ENCODE measurements around the gene PHACTR1. TPM values are rescaled to one million over a fixed set of nuclear protein-coding genes. Genes with fewer than 3 reads are reported as not detected.

Gene PHACTR1
- total and polyA plus RNA-seq, 12 donors: 0.77 to 16.0 (median 3.5) TPM

- H3K36me3 ChIP-seq (replicated peaks in 1 of 2): no peaks in the 10 kb centered on the region
- no peak for TF ChIP-seq CTCF (IDR thresholded peaks at IDR 0.05)
- no peak for TF ChIP-seq POLR2A (IDR thresholded peaks at IDR 0.05)
- H3K4me1 ChIP-seq (replicated peaks in 1 of 2): no peaks in the 10 kb centered on the region
- H3K4me3 ChIP-seq: no peak overlapping the region
- intact Hi-C loops (cut with DNase I): no loop called here
- no peak overlapping the region for H3K27ac ChIP-seq
- no peak for DNase-seq
- no peaks in the 10 kb centered on the region for H3K9me3 ChIP-seq (replicated peaks in 1 of 3)
- 54 to 68% (median 61%) methylated on average over 7 of the region's 7 CpGs for WGBS, 4 donors
- no peaks in the 10 kb centered on the region for H3K27me3 ChIP-seq
Measured at GRCh38 chr6:12804952-12805645, 88.5 kb downstream of the PHACTR1 start.

GRCh38 chr6:12806136-12806535, 89.6 kb downstream of the PHACTR1 start:
- H3K4me1 ChIP-seq (replicated peaks in 1 of 2): no peaks in the 10 kb centered on the region
- no peak overlapping the region for H3K4me3 ChIP-seq
- intact Hi-C loops (cut with DNase I): no loop called here
- no peaks in the 10 kb centered on the region for H3K36me3 ChIP-seq (replicated peaks in 1 of 2)
- DNase-seq: no peak
- H3K27me3 ChIP-seq: no peaks in the 10 kb centered on the region
- H3K27ac ChIP-seq: no peak overlapping the region
- WGBS, 4 donors: 61 to 75% (median 66%) methylated on average over 4 of the region's 4 CpGs
- no peaks in the 10 kb centered on the region for H3K9me3 ChIP-seq (replicated peaks in 1 of 3)
- no peak for TF ChIP-seq CTCF (IDR thresholded peaks at IDR 0.05)
- no peak for TF ChIP-seq POLR2A (IDR thresholded peaks at IDR 0.05)

GRCh38 chr6:12806796-12807195, 90.2 kb downstream of the PHACTR1 start:
- H3K36me3 ChIP-seq (replicated peaks in 1 of 2): no peaks in the 10 kb centered on the region
- no peaks in the 10 kb centered on the region for H3K4me1 ChIP-seq (replicated peaks in 1 of 2)
- no peaks in the 10 kb centered on the region for H3K27me3 ChIP-seq
- TF ChIP-seq CTCF (IDR thresholded peaks at IDR 0.05) (no peak), POLR2A (IDR thresholded peaks at IDR 0.05) (no peak)
- H3K9me3 ChIP-seq (replicated peaks in 1 of 3): no peaks in the 10 kb centered on the region
- intact Hi-C loops (cut with DNase I): no loop called here
- WGBS, 4 donors: 55 to 72% (median 61%) methylated on average over 1 of the region's 1 CpG
- DNase-seq: no peak
- no peak overlapping the region for H3K4me3 ChIP-seq
- H3K27ac ChIP-seq: no peak overlapping the region

- Histone ChIP-seq H3K36me3 (replicated peaks in 1 of 2) (no peaks in the 10 kb centered on the region), H3K27me3 (no peaks in the 10 kb centered on the region), H3K4me1 (replicated peaks in 1 of 2) (no peaks in the 10 kb centered on the region), H3K4me3 (no peak overlapping the region), H3K27ac (no peak overlapping the region), H3K9me3 (replicated peaks in 1 of 3) (no peaks in the 10 kb centered on the region)
- DNase-seq: no peak
- intact Hi-C loops (cut with DNase I): no loop called here
- 56 to 68% (median 59%) methylated on average over 8 of the region's 8 CpGs for WGBS, 4 donors
- no peak for TF ChIP-seq CTCF (IDR thresholded peaks at IDR 0.05)
- no peak for TF ChIP-seq POLR2A (IDR thresholded peaks at IDR 0.05)
Measured at GRCh38 chr6:12811519-12811918, 95.0 kb downstream of the PHACTR1 start.
